HEK293T (cell line): Measurements from ENCODE around the gene TARBP1.

Experiments
- CTCF ChIA-PET: fragments of 350-600 bp; formaldehyde crosslinking; extraction: SDS; loops from one replicate; lab custom pipeline; 2021; ENCODE audit warnings: antibody characterized with exemption, inconsistent platforms; lab: Yijun Ruan, JAX
- POLR2A ChIA-PET: fragments of 350-600 bp; formaldehyde crosslinking; extraction: SDS; loops from one replicate; lab custom pipeline; 2020; ENCODE audit warnings: antibody characterized with exemption, inconsistent platforms; lab: Yijun Ruan, JAX
- DNase-seq: peaks from one replicate; pipeline ENCODE4 v3.0.0; 2012; ENCODE audit warnings: mixed read lengths; ENCODE audit errors: extremely low spot score
- ARNT ChIP-seq: fragments of 450-650 bp; IDR thresholded peaks from 2 replicates; pipeline ENCODE4 v1.6.1; 2017; ENCODE audit warnings: mild to moderate bottlenecking
- BHLHE40 ChIP-seq: fragments of 450-650 bp; IDR thresholded peaks from 2 replicates; pipeline ENCODE4 v1.6.1; 2016; ENCODE audit warnings: mild to moderate bottlenecking, moderate library complexity, borderline replicate concordance
- CTBP1 ChIP-seq: fragments of 450-650 bp; IDR thresholded peaks from 2 replicates; pipeline ENCODE4 v1.6.1; 2016; ENCODE audit warnings: borderline replicate concordance
- ELF4 ChIP-seq: fragments of 450-650 bp; IDR thresholded peaks from 2 replicates; pipeline ENCODE4 v1.6.1; 2017; ENCODE audit warnings: antibody characterized with exemption
- FOXA1 ChIP-seq: fragments of 450-650 bp; IDR thresholded peaks from 2 replicates; pipeline ENCODE4 v1.6.1; 2016; ENCODE audit warnings: mild to moderate bottlenecking
- FOXK2 ChIP-seq: fragments of 450-650 bp; IDR thresholded peaks from 2 replicates; pipeline ENCODE4 v1.6.1; 2016; ENCODE audit warnings: mild to moderate bottlenecking
- FOXM1 ChIP-seq: fragments of 450-650 bp; IDR thresholded peaks from 2 replicates; pipeline ENCODE4 v1.6.1; 2017; ENCODE audit warnings: mild to moderate bottlenecking, borderline replicate concordance
- HDGF ChIP-seq: fragments of 450-650 bp; IDR thresholded peaks from 2 replicates; pipeline ENCODE4 v1.6.1; 2017; ENCODE audit warnings: antibody characterized with exemption, borderline replicate concordance
- L3MBTL2 ChIP-seq: fragments of 450-650 bp; conservative IDR thresholded peaks from 2 replicates; pipeline ENCODE4 v1.6.1; 2016; ENCODE audit warnings: mild to moderate bottlenecking
- LEF1 ChIP-seq: fragments of 450-650 bp; IDR thresholded peaks from 2 replicates; pipeline ENCODE4 v1.6.1; 2017; ENCODE audit warnings: mild to moderate bottlenecking, borderline replicate concordance
- NFRKB ChIP-seq: fragments of 450-650 bp; IDR thresholded peaks from 2 replicates; pipeline ENCODE4 v1.6.1; 2016; ENCODE audit warnings: mild to moderate bottlenecking, moderate library complexity
- SP1 ChIP-seq: fragments of 450-650 bp; IDR thresholded peaks from 2 replicates; pipeline ENCODE4 v1.6.1; 2017
- SUZ12 ChIP-seq: fragments of 450-650 bp; IDR thresholded peaks from 2 replicates; pipeline ENCODE4 v1.6.1; 2016; ENCODE audit warnings: mild to moderate bottlenecking
- TARDBP ChIP-seq: fragments of 450-650 bp; IDR thresholded peaks from 2 replicates; pipeline ENCODE4 v1.6.1; 2016
- ZNF384 ChIP-seq: fragments of 450-650 bp; IDR thresholded peaks from 2 replicates; pipeline ENCODE4 v1.6.1; 2016
- TF ChIP-seq, protein P1 (sequence below): fragments of 450-650 bp; IDR thresholded peaks from 2 replicates; pipeline ENCODE4 v1.6.1; 2016

Gene TARBP1

DNA sequence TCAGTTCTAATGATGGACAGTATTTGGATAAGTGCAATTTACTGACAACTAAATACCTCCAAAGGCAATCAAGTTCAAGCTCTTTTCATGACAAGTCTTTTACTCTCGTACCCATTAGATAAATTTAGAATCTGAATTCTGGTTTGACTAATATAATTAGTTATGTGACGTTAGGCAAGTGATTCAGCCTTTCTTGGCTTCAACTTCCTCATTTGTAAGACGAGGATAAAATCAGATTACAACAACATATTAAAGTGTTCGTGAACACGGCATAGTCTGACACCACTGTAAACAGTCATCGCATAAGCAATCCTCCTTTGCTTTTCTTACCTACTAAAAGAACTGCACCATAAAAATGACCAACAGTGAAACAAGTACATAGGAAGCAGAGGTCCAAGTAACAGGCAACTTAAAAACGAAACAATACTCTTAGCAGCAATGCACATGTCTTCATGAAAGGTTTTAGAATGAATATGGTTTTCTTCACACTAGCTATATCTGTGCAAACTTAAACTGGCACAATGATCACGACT is 80.1 kb downstream of the TARBP1 start:
- TF ChIP-seq FOXM1 (no peak), BHLHE40 (no peak), NFRKB (no peak), FOXK2 (no peak), ZNF384 (no peak), CTBP1 (no peak), FOXA1 (no peak), TARDBP (no peak), ELF4 (no peak), ARNT (no peak), SP1 (no peak)
- CTCF ChIA-PET, result no interaction called here

DNA sequence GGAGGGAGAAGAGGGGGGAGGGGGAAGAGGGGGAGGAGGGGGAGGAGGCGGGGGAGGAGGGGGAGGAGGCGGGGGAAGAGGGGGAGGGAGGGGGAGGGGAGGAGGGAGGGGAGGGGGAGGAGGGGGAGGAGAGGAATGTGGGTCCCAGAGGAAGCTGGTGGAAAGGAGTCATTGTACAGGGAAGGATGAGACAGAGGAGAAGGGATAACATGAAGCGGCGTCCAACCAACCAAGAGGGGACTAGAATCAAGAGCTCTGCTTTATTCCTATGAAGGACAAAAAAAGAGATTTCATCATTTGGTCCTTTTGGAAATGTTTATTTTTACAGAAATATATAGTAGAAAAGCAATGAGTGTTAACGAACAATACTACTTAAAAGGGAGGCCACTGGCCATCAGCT is 81.2 kb downstream of the TARBP1 start:
- no peak for DNase-seq
- no peak for TF ChIP-seq ARNT
- no peak for TF ChIP-seq FOXK2

More for the DNA sequence above, 80.1 kb downstream of the TARBP1 start:
- DNase-seq, result no peak
- POLR2A ChIA-PET, result no interaction called here

DNA sequence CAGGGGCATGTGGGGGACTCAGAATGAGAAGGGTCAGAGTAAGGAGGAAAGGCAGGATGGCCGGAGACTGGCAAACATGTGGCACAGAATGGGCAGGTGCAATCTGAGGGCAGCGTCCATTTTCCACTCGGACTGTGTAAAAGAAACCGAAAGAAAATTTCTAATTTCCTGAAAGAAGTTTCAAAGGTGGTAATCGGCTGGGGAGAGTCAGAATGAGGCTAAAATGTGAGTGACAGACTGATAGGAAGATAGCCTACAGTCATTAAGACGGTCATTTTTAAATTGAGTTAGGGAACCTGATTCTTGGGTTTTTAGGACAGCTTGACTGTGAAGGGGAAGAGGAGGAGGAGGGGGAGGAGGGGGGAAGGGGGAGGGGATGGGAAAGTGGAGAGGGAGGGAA is 82.1 kb downstream of the TARBP1 start:
- DNase-seq, result no peak
- ChIA-PET CTCF (no interaction called here), POLR2A (no interaction called here)
- TF ChIP-seq FOXA1 (no peak), SP1 (no peak), ZNF384 (no peak), CTBP1 (no peak), SUZ12 (no peak), ELF4 (no peak), FOXM1 (no peak), LEF1 (no peak), FOXK2 (no peak), NFRKB (no peak), TARDBP (no peak), L3MBTL2 (no peak), HDGF (no peak), ARNT (no peak), BHLHE40 (no peak)
- TF ChIP-seq, protein P1, sequence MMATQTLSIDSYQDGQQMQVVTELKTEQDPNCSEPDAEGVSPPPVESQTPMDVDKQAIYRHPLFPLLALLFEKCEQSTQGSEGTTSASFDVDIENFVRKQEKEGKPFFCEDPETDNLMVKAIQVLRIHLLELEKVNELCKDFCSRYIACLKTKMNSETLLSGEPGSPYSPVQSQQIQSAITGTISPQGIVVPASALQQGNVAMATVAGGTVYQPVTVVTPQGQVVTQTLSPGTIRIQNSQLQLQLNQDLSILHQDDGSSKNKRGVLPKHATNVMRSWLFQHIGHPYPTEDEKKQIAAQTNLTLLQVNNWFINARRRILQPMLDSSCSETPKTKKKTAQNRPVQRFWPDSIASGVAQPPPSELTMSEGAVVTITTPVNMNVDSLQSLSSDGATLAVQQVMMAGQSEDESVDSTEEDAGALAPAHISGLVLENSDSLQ, result no peak

More for the DNA sequence above, 81.2 kb downstream of the TARBP1 start:
- ChIA-PET POLR2A (no interaction called here), CTCF (interaction anchor here (0.6 kb wide), 1 partner anchor 71 kb away, joined by 3 read pairs; no protein-coding TSS in a partner anchor)

DNA sequence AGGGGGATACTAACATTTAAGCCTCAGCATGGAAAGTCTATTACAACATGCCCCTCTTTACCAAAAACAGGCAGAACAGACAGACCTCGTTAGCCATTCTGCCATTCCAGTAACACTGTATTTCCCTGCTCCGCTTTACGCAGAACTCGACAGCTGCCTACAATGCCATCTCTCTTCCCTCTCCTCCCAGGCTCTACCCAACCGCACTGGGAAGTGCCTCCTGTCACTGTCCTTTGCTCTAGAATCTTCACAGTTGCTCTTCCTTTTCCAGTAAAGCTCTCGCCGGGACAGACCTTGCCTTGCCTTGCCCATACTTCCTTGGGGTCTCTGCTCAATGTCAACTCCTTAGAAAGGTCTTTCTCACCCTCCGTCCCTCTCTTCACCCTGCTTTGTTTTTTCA is 82.9 kb downstream of the TARBP1 start:
- no peak for DNase-seq
- ChIA-PET CTCF (interaction anchor here (0.9 kb wide), 1 partner anchor 69 kb away, joined by 3 read pairs; no protein-coding TSS in a partner anchor), POLR2A (interaction anchor here (1.6 kb wide), 1 partner anchor 23 kb away, joined by 9 read pairs; the partner anchor contains the start of gene COA6)

DNA sequence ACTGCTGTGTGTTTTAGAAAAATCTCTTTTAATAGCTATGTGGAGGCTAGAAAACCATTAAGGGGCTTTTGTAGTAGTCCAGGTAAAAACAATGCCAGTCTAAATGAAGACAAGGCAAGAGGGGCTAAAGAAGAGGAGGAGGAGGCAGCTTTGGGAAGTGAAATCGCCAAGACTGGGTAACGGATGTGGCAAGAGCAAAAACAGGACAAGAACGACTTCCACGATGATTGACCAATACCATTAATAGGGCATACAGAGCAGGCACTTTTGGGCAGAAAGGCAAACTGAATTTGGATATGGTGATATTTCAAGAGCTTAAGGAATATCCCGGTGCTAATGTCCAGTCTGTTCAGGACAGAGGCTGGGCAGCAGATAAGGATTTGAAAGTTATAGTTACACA is 83.7 kb downstream of the TARBP1 start:
- TF ChIP-seq ARNT, result no peak
- TF ChIP-seq BHLHE40, result no peak
- no peak for TF ChIP-seq ZNF384
- TF ChIP-seq CTBP1, result no peak
- TF ChIP-seq TARDBP, result no peak
- TF ChIP-seq FOXK2, result no peak
- no peak for TF ChIP-seq SUZ12
- TF ChIP-seq L3MBTL2, result no peak
- TF ChIP-seq NFRKB, result no peak
- no peak for TF ChIP-seq LEF1
- no peak for TF ChIP-seq FOXM1
- no peak for TF ChIP-seq FOXA1
- CTCF ChIA-PET, result interaction anchor here (0.9 kb wide), 1 partner anchor 68 kb away, joined by 3 read pairs; no protein-coding TSS in a partner anchor

More for the DNA sequence above, 82.9 kb downstream of the TARBP1 start:
- TF ChIP-seq, protein P1, result no peak
- no peak for TF ChIP-seq BHLHE40
- TF ChIP-seq FOXK2, result no peak
- TF ChIP-seq CTBP1, result no peak
- TF ChIP-seq SUZ12, result no peak
- TF ChIP-seq ELF4, result no peak
- TF ChIP-seq TARDBP, result no peak
- no peak for TF ChIP-seq FOXM1

DNA sequence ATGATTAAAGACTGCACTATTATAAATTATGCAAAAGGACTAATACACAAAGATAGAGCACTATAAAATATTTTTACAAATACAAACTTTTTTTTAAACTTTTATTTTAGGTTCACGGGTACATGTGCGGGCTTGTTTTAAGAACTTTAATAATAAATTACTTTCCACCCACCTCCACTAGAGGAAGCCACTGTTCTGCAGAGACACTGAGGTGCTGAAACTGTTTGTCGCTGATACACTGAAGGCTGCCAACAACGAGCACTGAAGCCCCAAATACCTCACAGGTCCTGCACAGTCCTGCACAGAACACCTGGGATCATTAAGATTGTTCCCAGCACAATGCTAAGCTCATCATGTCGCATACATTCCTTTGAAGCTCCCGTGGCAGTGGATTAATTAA is 85.8 kb downstream of the TARBP1 start:
- CTCF ChIA-PET, result interaction anchor here (0.6 kb wide), 1 partner anchor 14 kb away, joined by 4 read pairs; no protein-coding TSS in a partner anchor
- no peak for DNase-seq
- TF ChIP-seq HDGF, result no peak
- TF ChIP-seq, protein P1, result no peak
- TF ChIP-seq FOXK2, result no peak
- no peak for TF ChIP-seq LEF1
- no peak for TF ChIP-seq FOXA1
- TF ChIP-seq CTBP1, result no peak
- TF ChIP-seq FOXM1, result no peak
- no peak for TF ChIP-seq BHLHE40
- no peak for TF ChIP-seq ELF4
- no peak for TF ChIP-seq TARDBP
- TF ChIP-seq SUZ12, result no peak
- TF ChIP-seq ZNF384, result no peak
- TF ChIP-seq L3MBTL2, result no peak
- no peak for TF ChIP-seq NFRKB
- no peak for TF ChIP-seq ARNT
- no peak for TF ChIP-seq SP1
- POLR2A ChIA-PET, result interaction anchor here (0.7 kb wide), 1 partner anchor 20 kb away, joined by 3 read pairs; the partner anchor contains the start of gene COA6

More for the DNA sequence above, 83.7 kb downstream of the TARBP1 start:
- POLR2A ChIA-PET, result interaction anchor here (1.6 kb wide), 1 partner anchor 22 kb away, joined by 9 read pairs; the partner anchor contains the start of gene COA6
- DNase-seq, result no peak
